Activated CD4-positive, alpha-beta T cell treated with anti-CD3 and anti-CD28 coated beads for 4 hours (primary cell): ENCODE measurements around the gene MCC.

Source experiments
- DNase-seq, 2 donors: peaks; one replicate each; pipeline ENCODE4 v3.0.0-alpha.2; 2020

Gene MCC

GRCh38 chr5:113166261-113166660 lies 322.0 kb downstream of the MCC start:
- DNase-seq: no peak

GRCh38 chr5:113164021-113164420 lies 324.2 kb downstream of the MCC start:
- no peak for DNase-seq

GRCh38 chr5:113163328-113163727 lies 324.9 kb downstream of the MCC start:
- no peak for DNase-seq

- DNase-seq: no peak
Observed at GRCh38 chr5:113162770-113163169, 325.5 kb downstream of the MCC start.

GRCh38 chr5:113162208-113162607 lies 326.0 kb downstream of the MCC start:
- no peak for DNase-seq

- DNase-seq: no peak
Observed at GRCh38 chr5:113161806-113162205, 326.4 kb downstream of the MCC start.

- no peak for DNase-seq
Observed at GRCh38 chr5:113157886-113158285, 330.4 kb downstream of the MCC start.

- DNase-seq: no peak
Observed at GRCh38 chr5:113156271-113156877, 331.9 kb downstream of the MCC start.

- no peak for DNase-seq
Observed at GRCh38 chr5:113153512-113154097, 334.6 kb downstream of the MCC start.

- no peak for DNase-seq
Observed at GRCh38 chr5:113152380-113152740, 335.9 kb downstream of the MCC start.

- no peak for DNase-seq
Observed at GRCh38 chr5:113151641-113152379, 336.4 kb downstream of the MCC start.

- DNase-seq: no peak
Observed at GRCh38 chr5:113150821-113151220, 337.4 kb downstream of the MCC start.

- DNase-seq: no peak
Observed at GRCh38 chr5:113150221-113150620, 338.0 kb downstream of the MCC start.

GRCh38 chr5:113147537-113147936 lies 340.7 kb downstream of the MCC start:
- DNase-seq: no peak

- DNase-seq: no peak
Observed at GRCh38 chr5:113147101-113147508, 341.1 kb downstream of the MCC start.

- no peak for DNase-seq
Observed at GRCh38 chr5:113145757-113146387, 342.4 kb downstream of the MCC start.

GRCh38 chr5:113142186-113142585 lies 346.1 kb downstream of the MCC start:
- no peak for DNase-seq

GRCh38 chr5:113140837-113141671 lies 347.2 kb downstream of the MCC start:
- no peak for DNase-seq

GRCh38 chr5:113133211-113133975 lies 354.9 kb downstream of the MCC start:
- no peak for DNase-seq

- DNase-seq: no peak
Observed at GRCh38 chr5:113132564-113132963, 355.7 kb downstream of the MCC start.

- no peak for DNase-seq
Observed at GRCh38 chr5:113128641-113129330, 359.5 kb downstream of the MCC start.

GRCh38 chr5:113128082-113128481 lies 360.2 kb downstream of the MCC start:
- DNase-seq: no peak
